Measurements from ENCODE around the gene UBFD1. TPM values are rescaled to one million over a fixed set of nuclear protein-coding genes. Genes with fewer than 3 reads are reported as not detected.

UBFD1 gene
- total RNA-seq, 1 experiment from 2014 or later: 89.6 TPM

DNA sequence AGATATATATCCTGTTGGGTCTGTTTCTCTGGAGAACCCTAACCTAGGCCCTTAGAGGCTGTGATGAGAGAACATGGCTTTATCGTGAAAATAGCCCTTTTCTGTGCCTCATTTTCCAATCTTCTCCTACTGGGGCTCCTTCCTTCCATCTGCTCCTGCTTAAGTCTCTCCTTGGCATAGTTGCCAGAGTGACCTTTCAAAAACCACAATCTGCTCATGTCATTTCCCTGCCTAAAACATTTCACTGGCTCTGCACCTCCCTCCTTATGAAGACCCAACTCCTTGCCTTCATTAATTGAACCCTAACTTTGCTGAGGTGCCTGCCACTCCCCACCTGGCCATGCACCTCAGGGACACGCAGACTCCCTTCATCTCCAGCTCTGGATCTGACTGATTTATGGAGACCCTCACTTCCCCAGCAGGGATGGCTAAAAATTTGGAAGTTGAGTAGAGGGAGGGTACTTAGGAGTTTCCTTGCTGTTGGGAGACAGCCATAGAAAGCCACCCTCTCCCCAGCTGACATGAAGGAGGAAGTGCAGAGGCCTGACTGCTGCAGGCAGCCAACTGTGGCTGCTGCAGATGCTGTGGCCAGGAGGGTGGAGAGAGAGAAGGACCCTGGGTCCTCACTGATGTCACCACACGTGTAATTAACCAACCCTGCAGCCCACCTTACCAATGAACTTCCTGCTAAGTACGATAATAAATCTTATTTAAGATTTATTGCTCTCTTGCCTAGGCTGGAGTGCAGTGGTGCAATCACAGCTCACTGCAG, 41.0 kb upstream of the UBFD1 start:
- no peak for DNase-seq (ENCODE audit: low read depth, low spot score)
- POLR2A ChIA-PET: no interaction called here

More for the DNA sequence above, 41.0 kb upstream of the UBFD1 start:
- Histone ChIP-seq H3K9me3 (ENCODE audit: control insufficient read depth in 1 of 2, insufficient read depth in 1 of 2, low read depth in 1 of 2, low read length in 2 of 2) (no peaks in the 10 kb centered on the region), H3K79me2 (ENCODE audit: insufficient read depth, low read length) (no peaks in the 10 kb centered on the region), H3K36me3 (ENCODE audit: control insufficient read depth in 1 of 2, insufficient read depth in 2 of 2, low read length in 2 of 2) (peaks cover 0 to 9% of the 10 kb centered on the region in 2 experiments; a peak in 3 of 4 replicates), H3K27me3 (ENCODE audit: insufficient read depth, low read length) (no peaks in the 10 kb centered on the region), H3K27ac (ENCODE audit: low read depth, low read length) (no peak overlapping the region), H3K9me2 (ENCODE audit: insufficient read depth) (no peaks in the 10 kb centered on the region), H2AFZ (ENCODE audit: low read depth, low read length, poor library complexity, severe bottlenecking) (no peak overlapping the region), H3K4me1 (ENCODE audit: control insufficient read depth in 1 of 2, insufficient read depth in 2 of 2, low read length in 2 of 2) (no peaks in the 10 kb centered on the region), H3K4me2 (ENCODE audit: low read length) (no peak overlapping the region), H3K4me3 (replicated peaks in 1 of 2; ENCODE audit: low read depth in 1 of 2, low read length in 2 of 2) (no peak overlapping the region), H4K20me1 (ENCODE audit: insufficient read depth) (no peaks in the 10 kb centered on the region), H3K9ac (ENCODE audit: low read length) (no peak overlapping the region)
- intact Hi-C loops (cut with micrococcal nuclease): no loop called here
- BruUV-seq (replicated peaks): no TSS peak
- RAD21 ChIA-PET (ENCODE audit: low non-redundant PET in 1 of 2, low total read pairs in 2 of 2, uncharacterized antibody in 2 of 2, unreplicated experiment in 2 of 2): no interaction called here
- TF ChIP-seq, protein P1, sequence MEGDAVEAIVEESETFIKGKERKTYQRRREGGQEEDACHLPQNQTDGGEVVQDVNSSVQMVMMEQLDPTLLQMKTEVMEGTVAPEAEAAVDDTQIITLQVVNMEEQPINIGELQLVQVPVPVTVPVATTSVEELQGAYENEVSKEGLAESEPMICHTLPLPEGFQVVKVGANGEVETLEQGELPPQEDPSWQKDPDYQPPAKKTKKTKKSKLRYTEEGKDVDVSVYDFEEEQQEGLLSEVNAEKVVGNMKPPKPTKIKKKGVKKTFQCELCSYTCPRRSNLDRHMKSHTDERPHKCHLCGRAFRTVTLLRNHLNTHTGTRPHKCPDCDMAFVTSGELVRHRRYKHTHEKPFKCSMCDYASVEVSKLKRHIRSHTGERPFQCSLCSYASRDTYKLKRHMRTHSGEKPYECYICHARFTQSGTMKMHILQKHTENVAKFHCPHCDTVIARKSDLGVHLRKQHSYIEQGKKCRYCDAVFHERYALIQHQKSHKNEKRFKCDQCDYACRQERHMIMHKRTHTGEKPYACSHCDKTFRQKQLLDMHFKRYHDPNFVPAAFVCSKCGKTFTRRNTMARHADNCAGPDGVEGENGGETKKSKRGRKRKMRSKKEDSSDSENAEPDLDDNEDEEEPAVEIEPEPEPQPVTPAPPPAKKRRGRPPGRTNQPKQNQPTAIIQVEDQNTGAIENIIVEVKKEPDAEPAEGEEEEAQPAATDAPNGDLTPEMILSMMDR (IDR thresholded peaks at IDR 0.05 in 2 of 3, conservative IDR thresholded peaks at IDR 0.05 in 1 of 3; ENCODE audit: borderline replicate concordance in 1 of 3, insufficient read depth in 1 of 3, low read depth in 2 of 3, low read length in 2 of 3): no peak
- TF ChIP-seq CEBPB (IDR thresholded peaks at IDR 0.05; ENCODE audit: low read depth) (no peak), ZNF274 (IDR thresholded peaks at IDR 0.05; ENCODE audit: low read depth, low read length) (no peak), RAD21 (IDR thresholded peaks at IDR 0.05; ENCODE audit: low read depth) (no peak), SRF (IDR thresholded peaks at IDR 0.05; ENCODE audit: low read depth) (no peak), ZFX (IDR thresholded peaks at IDR 0.05) (no peak), EGR1 (IDR thresholded peaks at IDR 0.05; ENCODE audit: low read depth) (no peak), SP1 (IDR thresholded peaks at IDR 0.05; ENCODE audit: low read depth) (no peak), POLR2AphosphoS5 (IDR thresholded peaks at IDR 0.05; ENCODE audit: low read depth, low read length) (no peak), SIN3A (IDR thresholded peaks at IDR 0.05; ENCODE audit: low read depth) (no peak), FOSL1 (IDR thresholded peaks at IDR 0.05; ENCODE audit: low read depth) (no peak)
- TF ChIP-seq, protein P2, sequence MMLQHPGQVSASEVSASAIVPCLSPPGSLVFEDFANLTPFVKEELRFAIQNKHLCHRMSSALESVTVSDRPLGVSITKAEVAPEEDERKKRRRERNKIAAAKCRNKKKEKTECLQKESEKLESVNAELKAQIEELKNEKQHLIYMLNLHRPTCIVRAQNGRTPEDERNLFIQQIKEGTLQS (IDR thresholded peaks at IDR 0.05): no peak
- TF ChIP-seq, protein P3, sequence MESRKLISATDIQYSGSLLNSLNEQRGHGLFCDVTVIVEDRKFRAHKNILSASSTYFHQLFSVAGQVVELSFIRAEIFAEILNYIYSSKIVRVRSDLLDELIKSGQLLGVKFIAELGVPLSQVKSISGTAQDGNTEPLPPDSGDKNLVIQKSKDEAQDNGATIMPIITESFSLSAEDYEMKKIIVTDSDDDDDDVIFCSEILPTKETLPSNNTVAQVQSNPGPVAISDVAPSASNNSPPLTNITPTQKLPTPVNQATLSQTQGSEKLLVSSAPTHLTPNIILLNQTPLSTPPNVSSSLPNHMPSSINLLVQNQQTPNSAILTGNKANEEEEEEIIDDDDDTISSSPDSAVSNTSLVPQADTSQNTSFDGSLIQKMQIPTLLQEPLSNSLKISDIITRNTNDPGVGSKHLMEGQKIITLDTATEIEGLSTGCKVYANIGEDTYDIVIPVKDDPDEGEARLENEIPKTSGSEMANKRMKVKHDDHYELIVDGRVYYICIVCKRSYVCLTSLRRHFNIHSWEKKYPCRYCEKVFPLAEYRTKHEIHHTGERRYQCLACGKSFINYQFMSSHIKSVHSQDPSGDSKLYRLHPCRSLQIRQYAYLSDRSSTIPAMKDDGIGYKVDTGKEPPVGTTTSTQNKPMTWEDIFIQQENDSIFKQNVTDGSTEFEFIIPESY (IDR thresholded peaks at IDR 0.05; ENCODE audit: extremely low read depth, insufficient replicate concordance, low read length): no peak
- TF ChIP-seq, protein P4, sequence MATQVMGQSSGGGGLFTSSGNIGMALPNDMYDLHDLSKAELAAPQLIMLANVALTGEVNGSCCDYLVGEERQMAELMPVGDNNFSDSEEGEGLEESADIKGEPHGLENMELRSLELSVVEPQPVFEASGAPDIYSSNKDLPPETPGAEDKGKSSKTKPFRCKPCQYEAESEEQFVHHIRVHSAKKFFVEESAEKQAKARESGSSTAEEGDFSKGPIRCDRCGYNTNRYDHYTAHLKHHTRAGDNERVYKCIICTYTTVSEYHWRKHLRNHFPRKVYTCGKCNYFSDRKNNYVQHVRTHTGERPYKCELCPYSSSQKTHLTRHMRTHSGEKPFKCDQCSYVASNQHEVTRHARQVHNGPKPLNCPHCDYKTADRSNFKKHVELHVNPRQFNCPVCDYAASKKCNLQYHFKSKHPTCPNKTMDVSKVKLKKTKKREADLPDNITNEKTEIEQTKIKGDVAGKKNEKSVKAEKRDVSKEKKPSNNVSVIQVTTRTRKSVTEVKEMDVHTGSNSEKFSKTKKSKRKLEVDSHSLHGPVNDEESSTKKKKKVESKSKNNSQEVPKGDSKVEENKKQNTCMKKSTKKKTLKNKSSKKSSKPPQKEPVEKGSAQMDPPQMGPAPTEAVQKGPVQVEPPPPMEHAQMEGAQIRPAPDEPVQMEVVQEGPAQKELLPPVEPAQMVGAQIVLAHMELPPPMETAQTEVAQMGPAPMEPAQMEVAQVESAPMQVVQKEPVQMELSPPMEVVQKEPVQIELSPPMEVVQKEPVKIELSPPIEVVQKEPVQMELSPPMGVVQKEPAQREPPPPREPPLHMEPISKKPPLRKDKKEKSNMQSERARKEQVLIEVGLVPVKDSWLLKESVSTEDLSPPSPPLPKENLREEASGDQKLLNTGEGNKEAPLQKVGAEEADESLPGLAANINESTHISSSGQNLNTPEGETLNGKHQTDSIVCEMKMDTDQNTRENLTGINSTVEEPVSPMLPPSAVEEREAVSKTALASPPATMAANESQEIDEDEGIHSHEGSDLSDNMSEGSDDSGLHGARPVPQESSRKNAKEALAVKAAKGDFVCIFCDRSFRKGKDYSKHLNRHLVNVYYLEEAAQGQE (IDR thresholded peaks at IDR 0.05; ENCODE audit: low read depth): no peak
- no peak for ATAC-seq
- CTCF ChIA-PET: no interaction called here

Data from HCT116 (cell line).